ENCODE data around the gene CPEB3.

Gene CPEB3

DNA sequence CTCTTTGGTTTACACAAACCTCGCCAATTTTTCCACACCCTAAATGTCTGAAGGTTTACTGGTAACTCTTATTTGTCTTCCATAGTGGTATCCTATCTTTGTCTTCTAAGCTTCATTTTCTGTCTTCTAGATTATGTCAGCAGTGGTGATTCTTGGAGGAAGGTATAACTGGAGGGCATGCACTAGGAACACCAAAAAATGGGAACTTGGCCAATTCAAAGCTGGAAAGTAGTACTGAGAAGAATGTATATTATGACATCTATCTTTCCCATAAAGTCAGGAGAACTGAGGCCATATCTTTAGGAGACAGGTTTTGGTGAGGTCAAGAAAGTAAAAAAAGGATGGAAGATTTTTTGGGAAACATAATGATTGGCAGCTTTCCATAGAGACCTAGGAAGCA, 113.3 kb downstream of the CPEB3 start:
- WGBS = 100% methylated on average over 1 of the region's 1 CpG
- 0 out of 2 replicates have a peak, but pooled peaks cover 5% of the 10 kb centered on the region for H3K9me3 ChIP-seq (ENCODE audit: insufficient read depth, low read depth, low read length)

DNA sequence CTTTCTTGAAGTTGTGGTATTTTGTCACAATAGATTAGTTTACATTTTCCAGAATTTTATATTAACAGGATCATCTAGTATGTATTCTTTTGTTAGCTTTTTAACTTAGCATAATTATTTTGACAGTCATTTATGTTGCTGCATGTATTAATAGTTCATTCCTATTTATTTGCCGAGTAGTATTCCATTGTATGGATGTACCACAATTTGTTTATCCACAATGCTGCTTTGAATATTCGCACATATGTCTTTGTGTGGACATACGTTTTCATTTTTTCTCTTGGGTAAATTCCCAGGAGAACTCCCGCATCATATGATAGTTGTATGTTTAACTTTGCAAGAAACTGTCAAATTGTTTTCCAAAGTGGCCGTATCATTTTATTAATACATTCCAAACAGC, 115.7 kb downstream of the CPEB3 start:
- 98% methylated on average over 5 of the region's 5 CpGs for WGBS
- H3K4me3 ChIP-seq (ENCODE audit: low read length) = no peak overlapping the region
- no peak overlapping the region for H3K9ac ChIP-seq (ENCODE audit: low read depth, low read length)
- no peaks in the 10 kb centered on the region for H3K36me3 ChIP-seq (ENCODE audit: insufficient read depth, low read length)
- no peak overlapping the region for H3K27ac ChIP-seq (ENCODE audit: low read depth, low read length)
- no peaks in the 10 kb centered on the region for H3K27me3 ChIP-seq (ENCODE audit: insufficient read depth, low read length)
- H3K4me1 ChIP-seq (ENCODE audit: insufficient read depth, low read length) = no peaks in the 10 kb centered on the region
- H3K9me3 ChIP-seq (ENCODE audit: insufficient read depth, low read depth, low read length) = 0 out of 2 replicates have a peak, but pooled peaks cover 5% of the 10 kb centered on the region

More for the DNA sequence above, 113.3 kb downstream of the CPEB3 start:
- no peaks in the 10 kb centered on the region for H3K36me3 ChIP-seq (ENCODE audit: insufficient read depth, low read length)
- no peaks in the 10 kb centered on the region for H3K27me3 ChIP-seq (ENCODE audit: insufficient read depth, low read length)
- H3K4me1 ChIP-seq (ENCODE audit: insufficient read depth, low read length) = peaks cover 3% of the 10 kb centered on the region; the same call in 1 of the 2 replicates
- no peak overlapping the region for H3K27ac ChIP-seq (ENCODE audit: low read depth, low read length)
- H3K4me3 ChIP-seq (ENCODE audit: low read length) = no peak overlapping the region
- no peak overlapping the region for H3K9ac ChIP-seq (ENCODE audit: low read depth, low read length)

DNA sequence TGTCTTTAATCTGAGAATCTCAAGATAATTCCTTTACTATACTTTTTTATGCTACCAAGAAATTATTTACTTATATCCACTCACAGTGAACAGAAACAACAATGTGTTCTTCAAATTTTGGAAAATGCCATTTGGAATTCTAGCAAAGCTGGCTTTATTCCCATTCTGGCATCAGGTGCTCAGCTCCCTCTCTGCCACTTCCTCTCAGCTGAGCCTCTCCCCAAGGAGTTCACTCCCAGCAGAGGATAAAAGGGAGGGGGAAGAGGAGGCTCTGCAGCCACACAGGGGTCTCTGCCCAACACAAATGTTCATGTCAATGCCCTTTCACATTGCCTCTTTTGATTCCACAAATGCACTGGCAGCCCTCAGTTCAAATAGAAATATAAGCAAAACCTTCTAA, 116.9 kb downstream of the CPEB3 start:
- Histone ChIP-seq H3K9ac (ENCODE audit: low read depth, low read length) (no peak overlapping the region), H3K36me3 (ENCODE audit: insufficient read depth, low read length) (no peaks in the 10 kb centered on the region), H3K4me3 (ENCODE audit: low read length) (no peak overlapping the region), H3K4me1 (ENCODE audit: insufficient read depth, low read length) (no peaks in the 10 kb centered on the region), H3K27ac (ENCODE audit: low read depth, low read length) (no peak overlapping the region), H3K27me3 (ENCODE audit: insufficient read depth, low read length) (no peaks in the 10 kb centered on the region), H3K9me3 (ENCODE audit: insufficient read depth, low read depth, low read length) (0 out of 2 replicates have a peak, but pooled peaks cover 5% of the 10 kb centered on the region)

DNA sequence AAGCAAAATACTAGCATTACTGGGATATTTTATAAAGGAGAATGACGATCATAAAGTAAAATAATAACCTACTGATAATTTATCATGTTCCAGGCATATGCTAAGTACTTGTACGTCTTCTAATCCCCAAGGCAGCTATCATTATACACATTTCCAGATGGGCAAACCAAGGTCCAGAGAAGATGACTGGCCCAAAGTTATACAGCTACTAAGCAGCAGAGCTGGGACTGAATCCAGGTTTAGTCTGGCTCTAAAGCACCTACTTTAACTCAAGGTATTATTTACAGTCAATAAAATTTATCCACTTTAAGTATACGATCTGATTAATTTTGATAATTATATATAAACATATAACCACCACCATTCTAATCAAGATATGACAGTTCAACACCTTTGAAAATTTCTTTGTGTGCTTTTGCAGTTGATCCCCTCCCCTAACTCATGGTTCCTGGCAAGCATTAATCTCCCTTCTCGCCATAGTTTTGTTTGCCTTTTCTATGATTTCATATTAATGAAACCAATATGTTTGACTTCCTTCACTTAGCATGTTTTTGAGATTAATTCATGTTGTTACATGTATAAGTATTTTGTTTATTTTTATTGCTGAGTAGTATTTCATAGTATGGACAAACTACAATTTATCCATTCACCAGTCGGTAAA, 126.7 kb downstream of the CPEB3 start:
- Histone ChIP-seq H3K27me3 (ENCODE audit: insufficient read depth, low read length) (no peaks in the 10 kb centered on the region), H3K27ac (ENCODE audit: low read depth, low read length) (no peak overlapping the region), H3K9me3 (ENCODE audit: insufficient read depth, low read depth, low read length) (0 out of 2 replicates have a peak, but pooled peaks cover 4% of the 10 kb centered on the region), H3K4me1 (ENCODE audit: insufficient read depth, low read length) (no peaks in the 10 kb centered on the region), H3K9ac (ENCODE audit: low read depth, low read length) (no peak overlapping the region), H3K36me3 (ENCODE audit: insufficient read depth, low read length) (no peaks in the 10 kb centered on the region), H3K4me3 (ENCODE audit: low read length) (no peak overlapping the region)
- 94% methylated on average over 2 of the region's 5 CpGs for WGBS

DNA sequence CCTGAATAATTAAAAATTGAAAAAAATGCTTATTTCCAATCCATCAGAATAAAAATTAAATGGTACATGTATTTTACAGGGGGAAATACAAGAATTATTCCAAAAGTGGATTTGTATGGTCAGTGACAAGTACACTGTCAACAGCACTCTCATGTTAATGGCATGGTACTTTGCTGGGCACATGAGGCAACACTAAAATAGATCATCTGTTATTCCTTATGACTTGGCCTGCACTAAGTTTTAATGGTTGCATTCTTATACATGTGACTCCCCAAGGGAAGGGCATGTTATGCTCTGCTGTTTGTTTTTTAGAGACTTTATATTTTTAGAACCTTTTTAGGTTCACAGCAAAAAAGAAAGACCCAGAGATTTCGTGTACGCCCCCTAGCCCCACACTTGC, 128.3 kb downstream of the CPEB3 start:
- Histone ChIP-seq H3K27ac (ENCODE audit: low read depth, low read length) (no peak overlapping the region), H3K4me3 (ENCODE audit: low read length) (no peak overlapping the region), H3K36me3 (ENCODE audit: insufficient read depth, low read length) (no peaks in the 10 kb centered on the region), H3K9me3 (ENCODE audit: insufficient read depth, low read depth, low read length) (0 out of 2 replicates have a peak, but pooled peaks cover 4% of the 10 kb centered on the region), H3K4me1 (ENCODE audit: insufficient read depth, low read length) (no peaks in the 10 kb centered on the region), H3K9ac (ENCODE audit: low read depth, low read length) (no peak overlapping the region), H3K27me3 (ENCODE audit: insufficient read depth, low read length) (no peaks in the 10 kb centered on the region)
- 100% methylated on average over 2 of the region's 2 CpGs for WGBS

DNA sequence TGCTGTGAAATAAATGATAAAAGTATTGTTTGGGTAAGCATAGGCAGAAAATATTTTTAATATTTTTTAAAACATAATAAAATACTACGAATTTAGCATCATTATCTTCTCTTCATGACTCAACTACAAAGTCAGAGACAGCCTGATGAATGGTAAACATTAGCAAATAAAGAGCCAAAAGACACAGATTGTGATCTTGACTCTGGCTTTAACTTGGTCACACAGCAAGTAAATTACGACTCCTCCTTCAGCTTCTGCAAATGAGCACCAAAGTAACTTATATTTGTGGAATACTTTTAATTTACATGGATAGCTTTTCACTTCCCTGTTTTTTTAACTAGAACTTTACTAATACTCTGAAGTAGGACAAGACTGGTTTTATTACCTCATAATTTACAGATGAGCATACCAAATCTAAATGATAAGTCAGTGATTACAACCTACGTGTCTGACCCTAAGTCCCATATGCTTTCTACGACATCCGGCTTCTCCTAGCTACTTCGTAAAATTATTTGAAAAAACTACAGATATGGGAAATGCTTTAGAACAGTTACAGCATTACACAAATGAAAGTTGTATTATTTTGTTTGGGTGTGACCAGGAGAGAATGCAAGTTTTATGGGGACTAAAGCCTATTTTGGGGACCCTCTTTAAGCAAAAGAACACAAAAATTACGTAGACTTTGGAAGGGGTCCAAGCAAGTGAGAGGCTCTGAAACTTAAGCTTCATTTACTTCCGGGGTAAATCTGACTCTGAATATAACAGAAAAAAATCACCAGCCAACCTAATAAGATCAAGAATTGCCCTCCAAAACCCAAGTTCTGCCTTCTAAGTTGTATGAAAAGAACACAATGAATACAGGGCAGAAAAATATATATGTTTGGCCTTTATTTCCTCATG, 133.8 kb downstream of the CPEB3 start:
- Histone ChIP-seq H3K9me3 (ENCODE audit: insufficient read depth, low read depth, low read length) (no peaks in the 10 kb centered on the region), H3K4me1 (ENCODE audit: insufficient read depth, low read length) (no peaks in the 10 kb centered on the region), H3K36me3 (ENCODE audit: insufficient read depth, low read length) (no peaks in the 10 kb centered on the region), H3K27me3 (ENCODE audit: insufficient read depth, low read length) (no peaks in the 10 kb centered on the region), H3K9ac (ENCODE audit: low read depth, low read length) (no peak overlapping the region), H3K4me3 (ENCODE audit: low read length) (no peak overlapping the region), H3K27ac (ENCODE audit: low read depth, low read length) (no peak overlapping the region)
- 96% methylated on average over 8 of the region's 8 CpGs for WGBS

DNA sequence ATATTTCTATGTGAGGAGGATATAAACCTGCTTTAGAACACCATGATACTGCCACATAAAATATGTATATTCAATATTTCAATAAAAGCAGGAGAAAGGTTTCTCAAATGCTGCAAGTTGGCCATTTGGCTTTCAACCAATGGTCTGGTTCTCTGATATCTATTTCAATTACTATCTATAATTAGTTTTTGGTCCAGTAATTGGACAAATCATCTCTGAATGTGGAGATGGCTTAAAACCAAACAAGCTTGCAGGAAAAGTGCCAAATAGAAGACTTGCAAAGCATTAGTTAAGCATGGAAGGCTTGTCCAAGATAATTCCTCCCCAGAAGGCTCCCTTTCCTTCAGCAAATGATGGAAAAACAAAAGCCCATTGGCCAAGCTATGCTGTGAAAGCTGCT, 140.1 kb downstream of the CPEB3 start:
- Histone ChIP-seq H3K9ac (ENCODE audit: low read depth, low read length) (no peak overlapping the region), H3K4me1 (ENCODE audit: insufficient read depth, low read length) (no peaks in the 10 kb centered on the region), H3K36me3 (ENCODE audit: insufficient read depth, low read length) (no peaks in the 10 kb centered on the region), H3K9me3 (ENCODE audit: insufficient read depth, low read depth, low read length) (no peaks in the 10 kb centered on the region), H3K27ac (ENCODE audit: low read depth, low read length) (no peak overlapping the region), H3K4me3 (ENCODE audit: low read length) (no peak overlapping the region), H3K27me3 (ENCODE audit: insufficient read depth, low read length) (no peaks in the 10 kb centered on the region)

DNA sequence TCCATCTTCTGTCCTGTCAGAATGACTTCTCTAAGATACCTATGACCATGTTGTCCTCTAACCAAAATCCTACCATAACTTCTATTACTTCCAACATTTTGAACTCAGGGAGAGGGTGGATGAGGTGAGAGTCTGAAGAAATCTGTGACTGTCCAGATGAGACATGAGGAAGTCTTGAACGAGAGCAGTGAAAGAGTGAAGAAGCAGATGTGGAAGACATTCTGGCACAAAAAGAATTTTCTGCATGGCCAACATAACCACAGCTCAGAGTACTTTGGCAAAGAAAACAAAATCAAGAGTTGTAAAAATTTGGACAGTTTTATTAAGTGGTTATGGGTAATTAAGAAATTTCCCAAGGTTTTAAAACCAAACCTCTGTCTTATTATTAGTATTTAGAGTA, 141.6 kb downstream of the CPEB3 start:
- Histone ChIP-seq H3K9me3 (ENCODE audit: insufficient read depth, low read depth, low read length) (no peaks in the 10 kb centered on the region), H3K27me3 (ENCODE audit: insufficient read depth, low read length) (no peaks in the 10 kb centered on the region), H3K27ac (ENCODE audit: low read depth, low read length) (no peak overlapping the region), H3K9ac (ENCODE audit: low read depth, low read length) (no peak overlapping the region), H3K4me3 (ENCODE audit: low read length) (no peak overlapping the region), H3K4me1 (ENCODE audit: insufficient read depth, low read length) (no peaks in the 10 kb centered on the region), H3K36me3 (ENCODE audit: insufficient read depth, low read length) (no peaks in the 10 kb centered on the region)
- 100% methylated on average over 1 of the region's 1 CpG for WGBS

DNA sequence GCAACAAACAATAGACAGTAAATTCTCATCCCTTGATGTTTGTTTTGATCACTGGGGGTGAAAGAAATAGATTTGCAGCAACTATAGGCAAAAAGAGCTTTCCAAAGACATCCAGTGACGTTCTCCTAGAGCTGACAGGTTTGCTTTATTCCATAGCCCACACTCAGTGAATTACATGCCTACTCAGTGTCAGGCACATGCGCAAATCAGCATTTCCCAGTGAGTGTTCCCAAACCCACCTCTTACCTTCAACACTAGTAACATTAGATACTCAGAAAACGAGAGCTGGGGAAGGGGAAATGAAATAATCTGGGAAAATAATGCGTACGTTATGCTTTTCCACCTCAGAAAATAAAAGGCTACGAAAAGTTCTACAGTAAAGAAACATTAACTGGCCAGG, 144.1 kb downstream of the CPEB3 start:
- H3K27me3 ChIP-seq (ENCODE audit: insufficient read depth, low read length) = no peaks in the 10 kb centered on the region
- no peaks in the 10 kb centered on the region for H3K9me3 ChIP-seq (ENCODE audit: insufficient read depth, low read depth, low read length)
- no peaks in the 10 kb centered on the region for H3K36me3 ChIP-seq (ENCODE audit: insufficient read depth, low read length)
- no peak overlapping the region for H3K4me3 ChIP-seq (ENCODE audit: low read length)
- H3K9ac ChIP-seq (ENCODE audit: low read depth, low read length) = no peak overlapping the region
- H3K27ac ChIP-seq (ENCODE audit: low read depth, low read length) = no peak overlapping the region
- H3K4me1 ChIP-seq (ENCODE audit: insufficient read depth, low read length) = no peaks in the 10 kb centered on the region
- WGBS = 94% methylated on average over 5 of the region's 6 CpGs

DNA sequence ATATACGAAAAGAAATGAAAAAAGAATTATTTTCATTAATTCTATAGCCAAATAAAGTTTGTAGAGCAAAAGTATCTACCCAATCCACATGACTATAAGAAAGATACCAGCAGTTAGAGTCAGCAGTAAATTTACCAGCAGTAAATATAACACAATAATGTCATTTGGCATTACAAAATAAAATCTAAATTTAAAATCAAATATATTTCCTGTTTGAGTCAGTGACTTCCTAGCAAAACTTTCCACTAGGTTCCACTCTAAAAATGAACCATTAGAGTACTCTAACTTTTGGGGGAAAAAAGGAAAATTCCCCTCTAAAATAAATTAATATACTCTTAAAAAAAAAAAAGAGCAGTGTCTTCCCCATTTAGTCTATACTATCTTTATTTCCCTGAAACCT, 144.8 kb downstream of the CPEB3 start:
- H3K27ac ChIP-seq (ENCODE audit: low read depth, low read length) = no peak overlapping the region

DNA sequence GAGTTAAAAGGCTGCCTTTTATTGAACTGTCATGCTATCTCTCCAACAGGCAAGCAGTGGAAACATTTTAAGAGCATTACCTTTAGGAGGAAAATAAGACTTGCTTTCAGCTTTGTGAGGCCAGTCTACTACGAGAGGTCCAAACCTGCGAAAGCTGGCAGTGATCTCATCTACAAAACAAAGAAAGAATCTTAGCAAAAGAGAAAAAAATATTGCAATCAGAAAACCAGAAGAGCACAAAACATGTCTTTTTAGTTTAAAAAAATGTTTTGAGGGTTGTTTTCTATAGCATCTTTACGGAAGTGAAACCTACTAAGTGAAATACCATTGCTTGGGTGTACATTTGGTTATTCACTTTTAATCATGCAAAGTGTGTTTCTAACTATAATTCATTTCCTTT, 147.9 kb downstream of the CPEB3 start:
- Histone ChIP-seq H3K9ac (ENCODE audit: low read depth, low read length) (no peak overlapping the region), H3K4me1 (ENCODE audit: insufficient read depth, low read length) (no peaks in the 10 kb centered on the region), H3K9me3 (ENCODE audit: insufficient read depth, low read depth, low read length) (no peaks in the 10 kb centered on the region), H3K36me3 (ENCODE audit: insufficient read depth, low read length) (no peaks in the 10 kb centered on the region), H3K4me3 (ENCODE audit: low read length) (no peak overlapping the region), H3K27me3 (ENCODE audit: insufficient read depth, low read length) (no peaks in the 10 kb centered on the region), H3K27ac (ENCODE audit: low read depth, low read length) (no peak overlapping the region)
- 90% methylated on average over 3 of the region's 3 CpGs for WGBS

More for the DNA sequence above, 144.8 kb downstream of the CPEB3 start:
- no peaks in the 10 kb centered on the region for H3K36me3 ChIP-seq (ENCODE audit: insufficient read depth, low read length)
- no peaks in the 10 kb centered on the region for H3K9me3 ChIP-seq (ENCODE audit: insufficient read depth, low read depth, low read length)
- no peaks in the 10 kb centered on the region for H3K27me3 ChIP-seq (ENCODE audit: insufficient read depth, low read length)
- H3K4me1 ChIP-seq (ENCODE audit: insufficient read depth, low read length) = no peaks in the 10 kb centered on the region
- H3K9ac ChIP-seq (ENCODE audit: low read depth, low read length) = no peak overlapping the region
- WGBS = no CpG with 5 or more reads among the region's 1 CpG
- no peak overlapping the region for H3K4me3 ChIP-seq (ENCODE audit: low read length)

Measured in HUES64 (cell line).